Right atrium auricular region (tissue), 2 donors: ENCODE measurements around the gene TMEM128. TPM values are rescaled to one million over a fixed set of nuclear protein-coding genes. Genes with fewer than 3 reads are reported as not detected.
"Not testable (repeated sequence)": the region's sequence is repeated elsewhere in the genome, so short reads cannot be mapped to it uniquely, and the experiment has no call there.

Source experiments
- DNase-seq: peaks from one replicate; pipeline ENCODE4 v3.0.0-alpha.2; 2019; ENCODE audit warnings: low spot score
- H3K27ac ChIP-seq, 2 donors: fragments of 200-600 bp; sonication (generic); 1 replicate in 1 of 2; 2 replicates in 1 of 2; pipeline ENCODE4 v1.5.1; 2016 to 2019
- H3K27me3 ChIP-seq, 2 donors: fragments of 200-600 bp; sonication (generic); one replicate each; pipeline versions ENCODE4 v1.5.1 to v1.6.0; 2017 to 2019
- H3K36me3 ChIP-seq: fragments of 200-600 bp; sonication (generic); one replicate; pipeline ENCODE4 v1.5.1; 2016
- H3K4me1 ChIP-seq, 2 donors: fragments of 200-600 bp; sonication (generic); one replicate each; pipeline versions ENCODE4 v1.5.1 to v1.6.0; 2017 to 2019
- H3K4me3 ChIP-seq, 2 donors: fragments of 200-600 bp; sonication (generic); 1 replicate in 1 of 2; 2 replicates in 1 of 2; pipeline ENCODE4 v1.5.1; 2017 to 2019; ENCODE audit warnings: mild to moderate bottlenecking in 1 of 2, moderate library complexity in 1 of 2
- H3K9me3 ChIP-seq, 2 donors: fragments of 200-600 bp; sonication (generic); one replicate each; pipeline ENCODE4 v1.5.1; 2019
- CTCF ChIP-seq, 2 donors: fragments of 200-600 bp; sonication (generic); IDR thresholded peaks; one replicate each; pipeline ENCODE4 v1.5.1; 2019; ENCODE audit warnings: antibody characterized with exemption in 2 of 2
- total RNA-seq, 2 donors: library from RNA; depleted of rRNA; stranded (reverse); fragments of >200 nt; gene quantifications; one replicate each; pipeline ENCODE4 v1.1.0, GENCODE V29; 2016

TMEM128 gene
- total RNA-seq, 2 donors from 2014 or later = 14.5 to 14.9 TPM

GRCh38 chr4:4217113-4217512, 30.9 kb downstream of the TMEM128 start:
- no peaks in the 10 kb centered on the region for H3K36me3 ChIP-seq
- no peak for TF ChIP-seq CTCF (IDR thresholded peaks at IDR 0.05)
- DNase-seq = no peak
- no peak overlapping the region for H3K27ac ChIP-seq
- no peaks in the 10 kb centered on the region for H3K4me1 ChIP-seq
- H3K4me3 ChIP-seq = no peak overlapping the region
- H3K27me3 ChIP-seq = no peaks in the 10 kb centered on the region
- H3K9me3 ChIP-seq = no peaks in the 10 kb centered on the region

GRCh38 chr4:4216648-4217047, 31.4 kb downstream of the TMEM128 start:
- no peak for TF ChIP-seq CTCF (IDR thresholded peaks at IDR 0.05)
- Histone ChIP-seq H3K27me3 (no peaks in the 10 kb centered on the region), H3K4me1 (no peaks in the 10 kb centered on the region), H3K27ac (no peak overlapping the region), H3K36me3 (no peaks in the 10 kb centered on the region), H3K9me3 (no peaks in the 10 kb centered on the region), H3K4me3 (no peak overlapping the region)
- DNase-seq = no peak

- not testable (repeated sequence) for H3K27me3 ChIP-seq, H3K4me3 ChIP-seq, H3K4me1 ChIP-seq, DNase-seq, H3K9me3 ChIP-seq, H3K27ac ChIP-seq, H3K36me3 ChIP-seq
Observed at GRCh38 chr4:4213674-4214073, 34.3 kb downstream of the TMEM128 start.

- no peaks in the 10 kb centered on the region for H3K9me3 ChIP-seq
- no peak overlapping the region for H3K4me3 ChIP-seq
- H3K27ac ChIP-seq = no peak overlapping the region
- no peaks in the 10 kb centered on the region for H3K4me1 ChIP-seq
- H3K36me3 ChIP-seq = no peaks in the 10 kb centered on the region
- TF ChIP-seq CTCF (IDR thresholded peaks at IDR 0.05) = no peak
- no peak for DNase-seq
- H3K27me3 ChIP-seq = no peaks in the 10 kb centered on the region
Observed at GRCh38 chr4:4206204-4206603, 41.8 kb downstream of the TMEM128 start.

GRCh38 chr4:4204401-4204745, 43.6 kb downstream of the TMEM128 start:
- H3K4me3 ChIP-seq = no peak overlapping the region
- H3K9me3 ChIP-seq = no peaks in the 10 kb centered on the region
- H3K36me3 ChIP-seq = no peaks in the 10 kb centered on the region
- no peaks in the 10 kb centered on the region for H3K27me3 ChIP-seq
- no peak for TF ChIP-seq CTCF (IDR thresholded peaks at IDR 0.05)
- H3K27ac ChIP-seq = no peak overlapping the region
- DNase-seq = no peak
- H3K4me1 ChIP-seq = no peaks in the 10 kb centered on the region

GRCh38 chr4:4203688-4204400, 44.2 kb downstream of the TMEM128 start:
- no peak for DNase-seq
- no peak for TF ChIP-seq CTCF (IDR thresholded peaks at IDR 0.05)
- no peak overlapping the region for H3K27ac ChIP-seq
- H3K4me3 ChIP-seq = no peak overlapping the region
- no peaks in the 10 kb centered on the region for H3K9me3 ChIP-seq
- no peaks in the 10 kb centered on the region for H3K27me3 ChIP-seq
- no peaks in the 10 kb centered on the region for H3K36me3 ChIP-seq
- H3K4me1 ChIP-seq = no peaks in the 10 kb centered on the region
